H9 (cell line): ENCODE results near the gene SPATA46. TPM values are rescaled to one million over a fixed set of nuclear protein-coding genes. Genes with fewer than 3 reads are reported as not detected.
"Not testable (repeated sequence)": the region's sequence is repeated elsewhere in the genome, so short reads cannot be mapped to it uniquely, and the experiment has no call there.

Experiments
- DNase-seq: peaks from one replicate; pipeline ENCODE4 v3.0.0-alpha.2; 2017
- H2AFZ ChIP-seq: one replicate; pipeline ENCODE4 v1.6.1; 2013; ENCODE audit warnings: mild to moderate bottlenecking, low read length, control low read depth, moderate library complexity
- H2AK5ac ChIP-seq: 2 replicates; pipeline ENCODE4 v1.6.1; 2013; ENCODE audit warnings: low read length, control low read depth, mixed read lengths; ENCODE audit not compliant: insufficient read length
- H2BK120ac ChIP-seq: one replicate; pipeline ENCODE4 v1.6.1; 2013; ENCODE audit warnings: low read depth, mild to moderate bottlenecking, low read length, control low read depth, inconsistent platforms; ENCODE audit not compliant: poor library complexity, severe bottlenecking
- H2BK12ac ChIP-seq: 2 replicates; pipeline ENCODE4 v1.6.1; 2013; ENCODE audit warnings: low read length, control low read depth, mixed read lengths, low read depth; ENCODE audit not compliant: insufficient read length
- H2BK15ac ChIP-seq: 2 replicates; pipeline ENCODE4 v1.6.1; 2013; ENCODE audit warnings: low read depth, low read length, control low read depth
- H2BK20ac ChIP-seq: one replicate; pipeline ENCODE4 v1.6.1; 2013; ENCODE audit warnings: low read depth, mild to moderate bottlenecking, low read length, control low read depth, inconsistent platforms; ENCODE audit not compliant: poor library complexity, severe bottlenecking
- H2BK5ac ChIP-seq: 2 replicates; pipeline ENCODE4 v1.6.1; 2013; ENCODE audit warnings: low read length, control low read depth, mixed read lengths; ENCODE audit not compliant: insufficient read length
- H3K14ac ChIP-seq: 2 replicates; pipeline ENCODE4 v1.6.1; 2013; ENCODE audit warnings: low read length, control low read depth; ENCODE audit not compliant: insufficient read depth
- H3K18ac ChIP-seq: 2 replicates; pipeline ENCODE4 v1.6.1; 2013; ENCODE audit warnings: low read depth, mild to moderate bottlenecking, mixed read lengths, low read length, control low read depth; ENCODE audit not compliant: insufficient read length
- H3K23ac ChIP-seq: 2 replicates; pipeline ENCODE4 v1.6.1; 2013; ENCODE audit warnings: low read length, control low read depth, mixed read lengths, low read depth; ENCODE audit not compliant: insufficient read length
- H3K23me2 ChIP-seq: 2 replicates; pipeline ENCODE4 v1.6.1; 2013; ENCODE audit warnings: low read depth, mild to moderate bottlenecking, mixed read lengths, low read length, control low read depth; ENCODE audit not compliant: insufficient read length, poor library complexity, severe bottlenecking
- H3K27ac ChIP-seq: 2 replicates; pipeline ENCODE4 v1.5.1; 2013; ENCODE audit warnings: low read length, control low read depth, mixed read lengths, low read depth; ENCODE audit not compliant: insufficient read length
- H3K27me3 ChIP-seq: 2 replicates; pipeline ENCODE4 v1.6.1; 2013; ENCODE audit warnings: low read length, control low read depth, inconsistent platforms; ENCODE audit not compliant: insufficient read depth
- H3K4ac ChIP-seq: 2 replicates; pipeline ENCODE4 v1.6.1; 2013; ENCODE audit warnings: low read depth, mild to moderate bottlenecking, control low read depth, inconsistent platforms, low read length, moderate library complexity
- H3K4me1 ChIP-seq: 2 replicates; pipeline ENCODE4 v1.6.1; 2013; ENCODE audit warnings: low read length, control low read depth, inconsistent platforms; ENCODE audit not compliant: insufficient read depth
- H3K4me2 ChIP-seq: 2 replicates; pipeline ENCODE4 v1.6.1; 2013; ENCODE audit warnings: low read length, control low read depth, mixed read lengths; ENCODE audit not compliant: insufficient read length, insufficient read depth
- H3K56ac ChIP-seq: 2 replicates; pipeline ENCODE4 v1.6.1; 2013; ENCODE audit warnings: low read depth, mild to moderate bottlenecking, mixed read lengths, low read length, control low read depth; ENCODE audit not compliant: insufficient read length
- H3K79me1 ChIP-seq: 2 replicates; pipeline ENCODE4 v1.6.1; 2013; ENCODE audit warnings: low read depth, mild to moderate bottlenecking, moderate library complexity, low read length, control low read depth, inconsistent platforms; ENCODE audit not compliant: insufficient read depth, poor library complexity, severe bottlenecking
- H3K79me2 ChIP-seq: 2 replicates; pipeline ENCODE4 v1.6.1; 2013; ENCODE audit warnings: low read length, control low read depth, inconsistent platforms; ENCODE audit not compliant: insufficient read depth
- H3K9ac ChIP-seq: 2 replicates; pipeline ENCODE4 v1.6.1; 2013; ENCODE audit warnings: low read length, control low read depth, mixed read lengths; ENCODE audit not compliant: insufficient read length; ENCODE audit errors: extremely low read depth
- H3K9me3 ChIP-seq: one replicate; pipeline ENCODE4 v1.6.1; 2013; ENCODE audit warnings: low read depth, low read length, inconsistent platforms; ENCODE audit not compliant: control insufficient read depth
- H3T11ph ChIP-seq: one replicate; pipeline ENCODE4 v1.6.1; 2013; ENCODE audit warnings: mild to moderate bottlenecking, low read length, control low read depth, inconsistent platforms
- H4K20me1 ChIP-seq: one replicate; pipeline ENCODE4 v1.6.1; 2013; ENCODE audit not compliant: control insufficient read depth, insufficient read length, insufficient read depth
- H4K5ac ChIP-seq: 2 replicates; pipeline ENCODE4 v1.6.1; 2013; ENCODE audit warnings: low read depth, mild to moderate bottlenecking, mixed read lengths, low read length, control low read depth; ENCODE audit not compliant: insufficient read length
- H4K8ac ChIP-seq: replicated peaks from 2 replicates; pipeline ENCODE4 v1.6.1; 2013; ENCODE audit warnings: low read length, control low read depth, mixed read lengths, low read depth; ENCODE audit not compliant: insufficient read length
- H4K91ac ChIP-seq: 2 replicates; pipeline ENCODE4 v1.6.1; 2013; ENCODE audit warnings: low read depth, mild to moderate bottlenecking, moderate library complexity, mixed read lengths, low read length, control low read depth; ENCODE audit not compliant: insufficient read length
- H3K27ac Mint-ChIP-seq, 3 experiments: 2 replicates in 2 of 3; 3 replicates in 1 of 3; pipeline ENCODE4 v1.8.0; 2020 to 2021; ENCODE audit warnings: mixed read lengths in 3 of 3, mild to moderate bottlenecking in 1 of 3, moderate library complexity in 1 of 3
- H3K27me3 Mint-ChIP-seq: 2 replicates; pipeline ENCODE4 v1.8.0; 2021; ENCODE audit warnings: low read depth, mild to moderate bottlenecking, moderate library complexity, mixed read lengths
- H3K36me3 Mint-ChIP-seq, 3 experiments: 2 replicates in 2 of 3; 3 replicates in 1 of 3; pipeline ENCODE4 v1.8.0; 2020 to 2021; ENCODE audit warnings: low read depth in 3 of 3, mixed read lengths in 3 of 3; ENCODE audit not compliant: insufficient read depth in 1 of 3
- H3K4me1 Mint-ChIP-seq, 2 experiments: 2 replicates each; pipeline ENCODE4 v1.8.0; 2020; ENCODE audit warnings: mixed read lengths in 2 of 2
- H3K4me3 Mint-ChIP-seq, 2 experiments: 2 replicates in 1 of 2; 3 replicates in 1 of 2; pipeline ENCODE4 v1.8.0; 2020 to 2021; ENCODE audit warnings: mild to moderate bottlenecking in 2 of 2, mixed read lengths in 2 of 2, moderate library complexity in 1 of 2
- H3K9me3 Mint-ChIP-seq, 2 experiments: 2 replicates in 1 of 2; 3 replicates in 1 of 2; pipeline ENCODE4 v1.8.0; 2020; ENCODE audit warnings: mild to moderate bottlenecking in 2 of 2, mixed read lengths in 2 of 2, moderate library complexity in 1 of 2
- WGBS: extraction: QIAGEN DNeasy Blood & Tissue Kit; methylation state at CpG from one replicate; pipeline ENCODE4 v1.1.7; 2013; ENCODE audit warnings: missing lambda C conversion rate, low lambda C conversion rate, mixed read lengths; ENCODE audit not compliant: insufficient read length; ENCODE audit errors: extremely low coverage; 5-methylcytosine and 5-hydroxymethylcytosine counted together
- total RNA-seq: library from RNA; stranded (reverse); gene quantifications from 2 replicates; pipeline ENCODE4 v1.2.1, GENCODE V29; 2021

SPATA46 gene
- total RNA-seq, 1 experiment from 2014 or later: not detected

DNA sequence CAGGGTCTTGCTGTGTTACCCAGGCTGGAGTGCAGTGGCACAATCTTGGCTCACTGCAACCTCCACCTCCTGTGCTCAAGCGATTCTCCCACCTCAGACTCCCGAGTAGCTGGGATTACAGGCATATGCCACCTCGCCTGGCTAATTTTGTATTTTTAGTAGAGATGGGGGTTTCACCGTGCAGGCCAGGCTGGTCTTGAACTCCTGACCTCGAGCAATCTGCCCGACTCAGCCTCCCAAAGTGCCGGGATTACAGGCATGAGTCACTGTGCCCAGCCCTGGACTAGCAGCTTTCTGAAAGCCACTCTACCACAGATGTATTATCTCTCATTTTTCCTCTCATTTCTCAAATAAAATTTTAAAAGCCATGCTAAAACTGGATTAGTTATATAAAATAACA, 41.9 kb upstream of the SPATA46 start:
- H3K27me3 ChIP-seq, H3K56ac ChIP-seq, H2BK120ac ChIP-seq, H3T11ph ChIP-seq, H2BK15ac ChIP-seq, DNase-seq, H3K4me1 ChIP-seq, H3K79me2 ChIP-seq, H3K4me1 Mint-ChIP-seq, H2AK5ac ChIP-seq, H3K4me2 ChIP-seq, H3K9me3 ChIP-seq, H3K9ac ChIP-seq, H4K8ac ChIP-seq, H4K5ac ChIP-seq, H3K27ac Mint-ChIP-seq, H2BK5ac ChIP-seq, H3K4ac ChIP-seq, H3K14ac ChIP-seq, H3K27ac ChIP-seq, H3K36me3 Mint-ChIP-seq, H3K4me3 Mint-ChIP-seq, H4K91ac ChIP-seq, H3K18ac ChIP-seq, H3K23me2 ChIP-seq, H3K79me1 ChIP-seq, H3K27me3 Mint-ChIP-seq, H3K23ac ChIP-seq, H4K20me1 ChIP-seq, H2BK20ac ChIP-seq, H2AFZ ChIP-seq, H2BK12ac ChIP-seq: not testable (repeated sequence)
- peaks cover 11 to 14% of the 10 kb centered on the region in 2 experiments; a peak in 4 of 5 replicates for H3K9me3 Mint-ChIP-seq
- no CpG with 5 or more reads among the region's 7 CpGs for WGBS
